Stimulated activated CD4-positive, alpha-beta T cell treated with anti-CD3 and anti-CD28 coated beads, Interleukin-1b, Interleukin-23, amount 100 ng/mL, for 1 hour (primary cell): ENCODE results near the gene EMB.
"Not testable (repeated sequence)": the region's sequence is repeated elsewhere in the genome, so short reads cannot be mapped to it uniquely, and the experiment has no call there.

Experiments used
- DNase-seq, 2 donors: peaks; one replicate each; pipeline ENCODE4 v3.0.0-alpha.2; 2020; ENCODE audit warnings: low read depth in 2 of 2

The EMB gene, protein sequence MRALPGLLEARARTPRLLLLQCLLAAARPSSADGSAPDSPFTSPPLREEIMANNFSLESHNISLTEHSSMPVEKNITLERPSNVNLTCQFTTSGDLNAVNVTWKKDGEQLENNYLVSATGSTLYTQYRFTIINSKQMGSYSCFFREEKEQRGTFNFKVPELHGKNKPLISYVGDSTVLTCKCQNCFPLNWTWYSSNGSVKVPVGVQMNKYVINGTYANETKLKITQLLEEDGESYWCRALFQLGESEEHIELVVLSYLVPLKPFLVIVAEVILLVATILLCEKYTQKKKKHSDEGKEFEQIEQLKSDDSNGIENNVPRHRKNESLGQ

DNA sequence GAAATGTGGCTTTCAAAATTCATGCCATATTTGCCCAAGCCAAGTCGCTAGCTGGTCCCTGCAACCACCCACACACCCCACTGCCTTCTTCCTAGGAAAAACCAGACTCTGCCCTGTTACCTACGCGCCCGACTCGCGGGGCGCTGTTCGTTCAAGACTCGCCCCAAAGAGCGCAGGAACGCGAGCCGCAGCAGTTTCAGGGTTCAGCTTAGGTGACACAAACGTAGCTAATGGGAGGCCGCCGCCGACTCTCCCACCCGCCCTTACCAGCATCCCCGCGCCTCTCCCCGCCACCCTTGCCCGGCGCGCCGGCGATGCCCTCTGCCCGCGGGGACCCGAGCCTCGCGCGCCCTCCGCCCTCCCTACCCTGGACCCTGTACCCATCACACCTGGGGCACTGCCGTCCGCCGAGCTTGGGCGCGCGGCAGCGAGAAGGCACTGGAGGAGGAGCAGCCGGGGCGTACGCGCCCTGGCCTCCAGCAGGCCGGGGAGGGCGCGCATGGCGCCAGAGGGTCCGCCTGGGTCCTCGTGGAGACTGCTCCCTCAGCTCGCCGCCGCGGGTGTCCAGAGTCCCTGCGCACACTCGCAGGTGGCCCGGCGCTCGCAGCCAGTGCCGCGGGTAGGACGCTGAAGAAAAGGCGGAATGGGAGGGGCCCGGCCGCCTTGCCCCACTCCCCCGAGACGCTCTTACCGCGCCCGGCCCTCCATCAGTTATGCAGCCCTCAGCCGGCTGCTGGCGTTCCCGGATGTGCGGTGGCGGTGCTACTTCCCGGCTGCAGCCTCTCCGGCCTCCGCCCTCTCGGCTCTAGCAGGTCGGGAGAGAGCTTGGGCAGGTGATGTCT is at the start of gene EMB:
Gene EMB, minus strand, starts transcription at position 638 of the 842 bp plus-strand sequence. Its CDS starts 137 bp downstream, at position 501.
- peak; percentile 45 to 54 for DNase-seq

DNA sequence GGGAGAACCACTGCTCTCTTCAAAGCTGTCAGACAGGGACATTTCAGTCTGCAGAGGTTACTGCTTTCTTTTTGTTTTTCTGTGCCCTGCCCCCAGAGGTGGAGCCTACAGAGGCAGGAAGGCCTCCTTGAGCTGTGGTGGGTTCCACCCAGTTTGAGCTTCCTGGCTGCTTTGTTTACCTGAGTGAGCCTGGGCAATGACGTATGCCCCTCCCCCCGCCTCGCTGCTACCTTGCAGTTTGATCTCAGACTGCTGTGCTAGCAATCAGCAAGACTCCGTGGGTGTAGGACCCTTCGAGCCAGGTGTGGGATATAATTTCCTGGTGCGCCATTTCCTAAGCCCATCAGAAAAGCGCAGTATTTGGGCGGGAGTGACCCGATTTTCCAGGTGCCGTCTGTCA is 48.4 kb upstream of the EMB start:
- DNase-seq: peak in 1 of 2 donors; percentile 2

DNA sequence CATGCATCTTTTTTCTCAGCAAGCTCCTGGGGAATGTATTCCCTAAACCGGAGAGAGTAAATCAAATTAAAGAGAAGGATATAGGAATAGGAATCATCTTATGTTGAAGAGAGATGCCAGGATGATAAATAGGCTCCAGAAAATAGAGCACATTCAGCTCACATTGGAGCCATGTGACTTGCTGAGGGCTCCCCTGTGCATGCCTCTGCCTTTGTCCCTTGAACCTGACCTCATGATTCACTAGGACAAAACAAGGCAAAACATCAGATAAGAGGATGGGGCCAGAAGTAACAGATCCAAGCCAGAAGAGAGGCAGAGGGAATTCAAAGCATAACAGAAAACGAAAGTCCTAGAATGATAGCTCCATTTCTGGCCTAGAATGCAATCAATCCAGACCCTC is 37.7 kb upstream of the EMB start:
- not testable (repeated sequence) for DNase-seq

DNA sequence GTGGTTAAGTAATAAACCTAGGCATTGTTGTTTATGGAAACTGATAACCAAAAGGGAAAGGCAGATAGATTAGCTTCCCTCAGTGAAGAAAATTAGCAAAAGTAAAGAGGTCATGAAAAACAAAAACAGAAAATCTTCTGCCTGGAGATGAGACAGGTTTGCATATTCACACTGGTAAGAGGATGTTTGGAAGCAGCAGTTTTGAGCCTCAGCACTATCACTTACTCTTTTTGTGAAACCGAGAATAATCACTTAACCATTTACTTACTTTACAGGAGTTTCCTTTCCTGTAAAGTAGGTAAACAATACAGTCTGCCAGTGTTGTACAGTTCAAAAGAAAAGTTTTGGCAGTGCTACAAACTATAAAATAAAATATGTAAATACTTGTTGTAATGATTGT is 35.5 kb upstream of the EMB start:
- no peak for DNase-seq

DNA sequence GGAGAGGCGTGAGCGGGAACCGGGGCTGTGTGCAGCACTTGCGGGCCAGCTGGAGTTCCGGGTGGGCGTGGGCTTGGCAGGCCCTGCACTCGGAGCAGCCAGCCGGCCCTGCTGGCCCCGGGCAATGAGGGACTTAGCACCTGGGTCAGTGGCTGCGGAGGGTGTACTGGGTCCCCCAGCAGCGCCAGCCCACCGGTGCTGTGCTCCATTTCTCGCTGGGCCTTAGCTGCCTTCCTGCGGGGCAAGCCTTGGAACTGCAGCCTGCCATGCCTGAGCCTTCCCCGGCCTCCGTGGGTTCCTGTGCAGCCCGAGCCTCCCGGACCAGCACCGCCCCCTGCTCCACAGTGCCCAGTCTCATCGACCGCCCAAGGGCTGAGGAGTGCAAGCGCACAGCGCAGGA is 23.9 kb upstream of the EMB start:
- not testable (repeated sequence) for DNase-seq

DNA sequence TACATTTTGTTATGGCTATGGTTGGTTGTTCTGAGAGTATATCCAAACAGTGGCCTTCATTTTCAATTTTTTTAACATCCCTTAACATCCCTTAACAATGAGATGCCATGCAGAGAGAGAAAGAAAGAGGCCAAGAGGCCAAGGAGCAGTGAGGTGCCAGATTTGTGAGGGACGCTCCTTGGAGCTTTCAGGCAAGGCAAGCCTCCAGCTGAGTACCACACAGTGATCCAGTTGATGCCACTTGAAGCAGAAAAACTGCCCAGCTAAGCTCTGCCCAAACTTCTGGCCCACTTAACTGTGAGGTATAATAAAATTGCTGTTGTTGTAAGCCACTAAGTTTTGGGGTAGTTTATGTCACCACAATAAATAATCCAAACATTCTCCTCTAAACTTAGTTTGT is 22.6 kb upstream of the EMB start:
- DNase-seq: no peak

DNA sequence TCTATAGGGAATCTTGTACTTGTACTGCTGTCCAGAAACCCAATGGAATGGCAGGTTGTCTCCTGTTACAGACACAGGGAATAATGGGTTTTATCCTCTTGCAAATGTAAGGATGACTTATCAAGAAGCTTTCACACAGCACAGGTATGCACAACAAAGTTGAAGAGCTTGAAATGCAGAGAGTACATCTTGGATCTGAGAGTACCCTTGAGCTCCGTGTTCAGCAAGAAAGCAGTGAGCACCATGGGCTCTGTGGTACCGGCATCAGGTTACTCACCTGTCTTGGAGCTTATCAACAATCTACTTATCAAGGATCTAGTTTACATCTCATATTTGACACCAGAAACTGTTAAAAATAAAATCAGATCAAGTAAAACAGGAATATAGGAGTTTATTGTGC is 22.0 kb upstream of the EMB start:
- no peak for DNase-seq

DNA sequence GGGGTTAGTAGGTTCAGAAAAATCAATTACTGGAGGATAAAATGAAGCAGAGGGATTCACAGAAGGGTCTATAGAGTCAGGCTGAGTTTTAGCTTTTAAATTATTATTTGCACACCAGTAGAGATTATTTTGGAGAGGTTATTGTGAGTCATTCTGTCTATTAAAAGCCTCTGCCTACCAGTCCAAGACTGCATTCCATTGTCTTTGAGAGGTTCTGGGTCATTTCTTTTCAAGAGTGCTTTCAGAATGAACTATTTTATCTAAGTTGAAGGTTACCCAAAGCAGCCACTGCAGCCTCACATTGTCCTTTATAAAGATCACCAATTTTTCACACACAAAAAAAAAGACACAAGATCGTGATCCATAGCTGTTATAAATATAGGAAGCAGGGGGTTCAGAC is 21.5 kb upstream of the EMB start:
- DNase-seq: not testable (repeated sequence)

DNA sequence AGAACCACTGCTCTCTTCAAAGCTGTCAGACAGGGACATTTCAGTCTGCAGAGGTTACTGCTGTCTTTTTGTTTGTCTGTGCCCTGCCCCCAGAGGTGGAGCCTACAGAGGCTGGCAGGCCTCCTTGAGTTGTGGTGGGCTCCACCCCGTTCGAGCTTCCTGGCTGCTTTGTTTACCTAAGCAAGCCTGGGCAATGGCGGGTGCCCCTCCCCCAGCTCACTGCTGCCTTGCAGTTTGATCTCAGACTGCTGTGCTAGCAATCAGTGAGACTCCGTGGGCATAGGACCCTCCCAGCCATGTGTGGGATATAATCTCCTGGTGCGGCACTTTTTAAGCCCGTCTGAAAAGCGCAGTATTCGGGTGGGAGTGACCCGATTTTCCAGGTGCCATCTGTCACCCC is 17.3 kb upstream of the EMB start:
- not testable (repeated sequence) for DNase-seq

DNA sequence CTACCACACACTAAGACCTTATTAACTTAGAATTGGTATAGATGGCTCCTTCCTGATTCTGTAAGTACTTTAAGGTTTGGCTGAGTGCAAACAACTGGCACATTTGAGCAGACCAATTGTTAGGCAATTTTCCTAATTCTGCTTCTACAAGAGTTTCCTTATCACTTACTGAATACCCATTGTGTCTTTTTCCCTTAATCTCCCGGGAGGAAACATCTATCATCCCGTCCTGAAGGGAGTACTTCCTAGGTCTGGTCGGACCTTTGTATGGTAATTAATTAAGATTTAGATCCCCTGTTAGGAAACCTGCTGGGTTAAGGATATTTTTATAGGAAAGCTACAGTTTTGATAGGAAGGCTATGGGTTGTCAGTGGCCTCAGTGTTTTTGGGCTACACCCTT is 8.2 kb upstream of the EMB start:
- not testable (repeated sequence) for DNase-seq

DNA sequence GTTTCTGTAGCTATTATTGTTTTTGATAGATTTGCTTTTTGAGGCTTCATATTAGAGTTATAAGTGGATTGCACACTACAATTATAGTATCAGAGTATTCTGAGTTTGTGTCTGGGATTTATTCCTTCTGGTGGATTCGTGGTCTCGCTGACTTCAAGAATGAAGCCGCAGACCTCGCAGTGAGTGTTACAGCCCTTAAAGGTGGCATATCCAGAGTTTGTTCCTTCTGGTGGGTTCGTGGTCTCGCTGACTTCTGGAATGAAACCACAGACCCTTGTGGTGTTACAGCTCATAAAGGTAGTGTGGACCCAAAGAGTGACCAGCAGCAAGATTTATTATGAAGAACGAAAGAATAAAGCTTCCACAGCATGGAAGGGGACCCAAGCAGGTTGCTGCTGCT is 6.9 kb upstream of the EMB start:
- DNase-seq: no peak

DNA sequence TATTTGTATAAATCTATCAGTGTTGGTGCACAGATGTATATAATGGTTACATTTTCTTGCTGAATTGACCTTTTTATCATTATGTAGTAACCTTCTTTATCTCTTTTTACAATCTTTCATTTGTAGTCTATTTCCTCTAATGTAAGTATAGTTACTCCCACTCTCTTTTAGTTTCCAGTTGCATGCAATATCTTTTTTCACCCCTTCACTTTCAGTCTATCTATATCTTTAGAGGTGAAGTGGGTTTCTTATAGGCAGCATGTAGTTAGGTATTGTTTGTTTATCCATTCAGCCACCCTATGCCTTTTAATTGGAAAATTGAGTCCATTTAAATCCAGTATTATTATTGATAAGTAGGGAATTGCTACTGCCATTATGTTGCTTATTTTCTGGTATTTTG is 6.1 kb upstream of the EMB start:
- DNase-seq: no peak

DNA sequence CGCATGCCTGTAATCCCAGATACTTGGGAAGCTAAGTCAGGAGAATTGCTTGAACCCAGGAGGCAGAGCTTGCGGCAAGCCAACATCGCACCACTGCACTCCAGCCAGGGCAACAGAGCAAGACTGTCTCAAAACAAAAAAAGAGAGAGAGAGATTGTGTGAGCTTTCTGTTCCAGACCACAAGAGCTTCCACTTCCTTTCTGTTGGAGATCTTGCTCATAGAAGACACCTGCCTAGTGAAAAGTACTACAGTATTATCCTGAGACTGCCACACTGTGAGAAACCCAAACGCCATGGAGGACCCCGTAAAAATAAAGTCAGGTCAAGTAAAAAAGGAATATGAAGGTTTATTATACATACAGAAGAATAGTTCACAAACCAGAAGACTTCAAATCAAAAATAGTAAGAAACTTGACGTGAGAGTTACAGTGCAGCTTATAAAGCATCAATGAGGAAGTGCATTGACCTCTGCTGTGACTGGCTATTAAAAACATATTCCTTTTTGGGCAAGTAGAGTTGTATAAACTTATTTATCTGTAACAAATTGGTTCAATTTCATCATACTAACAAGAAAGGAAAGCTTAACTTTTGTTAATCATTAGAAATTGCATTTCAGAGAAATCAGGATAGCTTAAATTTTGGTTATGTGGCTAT is 4.3 kb upstream of the EMB start:
- peak in 1 of 2 donors; percentile 10 for DNase-seq

DNA sequence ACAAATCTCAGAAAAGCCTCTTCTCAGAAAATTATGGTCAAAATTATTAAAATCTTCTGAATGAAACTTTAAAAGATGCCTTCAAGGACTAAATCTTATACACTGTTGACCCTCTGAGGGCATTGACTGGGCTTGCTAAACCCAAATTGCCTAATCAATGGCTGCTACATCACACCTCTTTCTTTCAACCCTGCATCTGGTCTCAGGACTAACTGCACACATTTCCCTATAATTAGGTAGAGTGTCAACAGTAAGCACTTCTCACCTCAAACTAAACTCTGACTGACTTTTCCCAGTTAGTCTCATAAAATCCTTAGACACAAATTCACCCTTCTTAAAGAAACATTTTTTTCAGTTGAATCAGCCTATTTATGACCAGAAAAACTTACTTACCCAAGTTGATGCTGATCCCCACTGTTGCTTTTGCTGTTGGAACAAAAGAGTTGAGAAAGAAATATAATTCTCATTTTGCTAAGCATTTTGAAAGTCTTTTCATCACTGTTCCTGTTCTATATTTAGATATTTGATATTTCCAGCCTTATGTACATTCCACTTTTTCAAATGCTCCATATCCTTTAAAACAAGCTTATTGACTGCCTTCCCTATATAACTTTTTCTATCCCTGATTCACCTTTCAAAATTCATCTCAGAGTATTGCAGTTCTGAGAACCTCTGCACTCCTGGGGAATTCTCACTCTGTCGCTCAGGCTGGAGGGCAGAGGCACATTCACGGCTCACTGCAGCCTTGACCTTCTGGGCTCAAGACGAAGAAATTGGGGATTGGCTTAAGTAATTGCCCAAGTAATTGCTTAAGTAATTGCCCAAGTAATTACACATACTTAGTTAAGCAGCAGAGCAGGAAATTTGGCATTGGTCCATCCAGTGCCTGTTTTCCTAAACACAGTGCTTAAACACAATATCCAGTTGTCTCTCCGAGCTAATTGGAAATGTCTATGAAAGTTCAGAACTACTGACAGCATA is 1.8 kb upstream of the EMB start:
- not testable (repeated sequence) for DNase-seq

DNA sequence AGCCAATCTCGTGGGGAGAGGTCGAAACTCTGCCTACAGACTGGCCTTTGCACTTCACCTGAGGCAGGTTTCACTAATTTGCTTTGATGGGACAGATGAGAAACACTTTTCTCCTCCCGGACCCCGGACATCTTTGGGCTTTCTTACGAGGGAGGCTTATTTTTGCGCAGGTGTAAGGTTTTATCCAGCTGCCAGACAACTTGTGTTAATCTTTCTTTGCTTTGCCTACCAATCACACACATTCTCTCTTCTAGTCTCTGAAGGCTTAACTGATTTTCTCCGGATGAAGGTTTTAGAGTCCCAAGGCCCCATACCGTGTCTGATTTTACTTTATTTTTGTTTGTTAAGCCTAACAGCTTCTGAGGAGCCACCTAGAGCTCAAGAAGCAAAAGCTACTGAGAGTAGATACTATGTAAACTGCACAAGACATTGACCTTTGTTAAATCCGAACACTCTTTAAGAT is 436 bp upstream of the EMB start:
- no peak for DNase-seq

DNA sequence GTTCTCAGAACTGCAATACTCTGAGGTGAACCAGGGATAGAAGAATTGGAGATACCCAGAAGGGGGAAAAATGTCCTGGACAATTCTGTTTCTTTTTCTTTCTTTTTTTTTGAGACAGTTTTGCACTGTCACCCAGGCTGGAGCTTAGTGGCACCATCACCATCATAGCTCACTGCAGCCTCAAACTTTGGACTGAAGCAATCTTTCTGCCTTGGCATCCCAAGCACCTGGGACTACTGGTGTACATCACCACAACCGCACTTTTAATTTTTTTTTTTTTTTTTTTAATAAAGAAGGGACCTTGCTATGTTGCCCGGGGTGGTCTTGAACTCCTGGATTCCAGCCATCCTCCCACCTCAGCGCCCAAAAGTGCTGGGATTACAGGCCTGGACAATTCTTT is 1.9 kb downstream of the EMB start:
- DNase-seq: no peak

DNA sequence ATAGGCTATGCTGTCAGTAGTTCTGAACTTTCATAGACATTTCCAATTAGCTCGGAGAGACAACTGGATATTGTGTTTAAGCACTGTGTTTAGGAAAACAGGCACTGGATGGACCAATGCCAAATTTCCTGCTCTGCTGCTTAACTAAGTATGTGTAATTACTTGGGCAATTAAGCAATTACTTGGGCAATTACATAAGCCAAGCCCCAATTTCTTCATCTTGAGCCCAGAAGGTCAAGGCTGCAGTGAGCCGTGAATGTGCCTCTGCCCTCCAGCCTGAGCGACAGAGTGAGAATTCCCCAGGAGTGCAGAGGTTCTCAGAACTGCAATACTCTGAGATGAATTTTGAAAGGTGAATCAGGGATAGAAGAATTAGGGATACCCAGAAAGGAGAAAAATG is 3.0 kb downstream of the EMB start:
- DNase-seq: not testable (repeated sequence)

DNA sequence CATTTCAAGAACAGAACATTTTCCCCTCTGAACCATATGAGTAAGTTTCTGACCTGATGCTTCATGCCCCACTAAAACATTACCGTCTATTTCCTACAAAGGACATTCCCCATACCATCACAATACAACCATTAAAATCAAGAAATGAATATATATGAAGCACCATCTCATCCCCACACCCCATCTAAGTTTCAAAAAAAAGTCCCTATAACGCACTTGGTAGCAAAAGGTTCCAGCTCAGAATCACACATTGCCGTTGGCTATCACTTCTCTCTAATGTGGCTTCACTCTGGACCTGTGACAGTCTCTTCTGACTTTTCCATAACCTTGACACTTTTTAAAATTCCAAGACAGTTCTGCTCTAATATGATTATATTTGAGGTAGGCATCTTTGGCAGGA is 5.9 kb downstream of the EMB start:
- no peak for DNase-seq

DNA sequence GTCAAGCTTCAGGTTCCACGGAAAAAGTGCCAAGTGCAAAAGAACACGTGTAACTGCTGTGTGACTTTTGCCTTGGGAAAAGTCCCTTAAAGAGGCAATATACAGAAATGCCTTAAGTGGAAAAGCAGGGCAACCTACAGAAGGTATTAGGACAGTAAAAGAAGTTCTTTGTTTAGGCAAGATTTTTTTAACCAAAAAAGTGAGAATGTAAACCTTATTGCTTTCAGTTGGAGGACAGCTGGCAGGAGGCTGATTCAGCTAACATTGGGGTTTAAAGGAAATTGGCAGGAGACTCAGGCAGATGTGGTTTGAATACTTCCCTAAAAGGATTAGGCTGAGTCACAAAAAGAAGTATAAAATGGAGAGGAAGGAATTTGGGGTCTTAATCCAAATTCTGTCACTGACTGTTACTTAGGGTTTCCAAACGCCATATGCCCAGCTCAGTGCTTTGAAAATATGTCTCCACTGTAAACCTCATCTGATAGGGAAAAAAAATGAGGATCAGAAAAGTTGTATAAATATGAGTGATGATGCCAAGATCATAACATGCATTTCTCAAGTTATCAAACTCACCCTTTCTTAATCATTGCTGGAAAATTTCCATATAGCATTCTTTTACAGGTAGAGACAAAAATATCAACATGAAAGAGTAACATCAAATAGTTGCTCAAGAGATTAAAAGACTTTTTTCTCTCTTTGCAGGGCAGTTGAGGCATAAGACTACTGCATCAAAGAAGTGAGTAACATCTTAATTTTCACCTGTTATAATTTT is 9.8 kb downstream of the EMB start:
- not testable (repeated sequence) for DNase-seq

DNA sequence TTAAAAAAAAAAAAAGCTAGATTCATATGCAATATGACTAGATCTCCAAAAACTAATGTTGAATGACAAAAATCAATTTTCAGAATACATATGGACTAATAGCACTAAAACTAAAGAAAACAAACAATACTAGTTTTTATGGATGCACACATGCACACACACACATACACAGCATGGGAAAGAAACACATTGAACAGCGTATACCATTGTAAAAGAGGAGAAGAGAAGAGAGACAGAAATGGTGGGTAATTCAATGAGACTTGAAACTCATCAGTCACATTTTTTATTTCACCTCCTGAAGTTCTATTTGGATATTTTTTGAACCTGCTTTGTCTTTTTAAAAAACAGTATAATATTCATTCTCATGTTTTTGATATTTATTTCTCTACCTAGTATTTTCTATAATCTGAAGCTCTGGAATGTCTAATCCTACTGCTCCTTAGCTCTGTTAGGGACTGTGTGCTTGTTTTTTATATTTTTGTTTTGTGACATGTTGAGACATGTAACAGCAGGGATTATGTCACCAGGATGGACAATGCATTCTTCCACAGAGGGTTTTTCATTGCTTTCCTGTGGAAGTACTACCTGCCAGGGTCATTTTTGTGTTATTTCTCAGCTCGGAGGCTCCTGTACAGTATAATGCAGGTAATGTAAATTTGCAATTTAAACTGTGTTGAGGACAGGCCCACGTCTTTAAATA is 17.8 kb downstream of the EMB start:
- DNase-seq: not testable (repeated sequence)
